GM18502 (cell line): ENCODE results near the gene PDCD2L.
A peak's percentile ranks its signal among the peaks of the same experiment; 100 is the strongest.
"Not testable (repeated sequence)": the region's sequence is repeated elsewhere in the genome, so short reads cannot be mapped to it uniquely, and the experiment has no call there.

Experiments used
- ATAC-seq: cut with Tn5 transposase; IDR thresholded peaks from one replicate; pipeline ENCODE4 v1.9.1; 2021; ENCODE audit warnings: mild to moderate bottlenecking; ENCODE audit not compliant: unreplicated experiment, poor library complexity

The PDCD2L gene

GRCh38 chr19:34409189-34410164 lies 5.3 kb downstream of the PDCD2L start:
- no peak for ATAC-seq

DNA sequence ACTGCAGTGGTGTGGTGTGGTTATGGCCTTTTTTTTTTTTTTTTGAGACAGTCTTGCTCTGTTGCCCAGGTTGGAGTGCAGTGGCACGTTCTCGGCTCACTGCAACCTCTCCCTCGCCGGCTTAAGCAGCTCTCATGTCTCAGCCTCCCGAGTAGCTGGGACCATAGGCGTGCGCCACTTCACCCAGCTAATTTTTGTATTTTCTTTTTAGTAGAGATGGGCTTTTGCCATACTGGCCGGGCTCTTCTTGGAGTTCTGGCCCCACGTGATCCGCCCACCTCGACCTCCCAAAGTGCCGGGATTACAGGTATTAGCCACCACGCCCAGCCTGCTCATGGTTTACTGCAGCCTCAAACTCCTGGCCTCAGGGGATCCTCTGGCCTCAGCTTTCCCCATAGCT lies 7.0 kb downstream of the PDCD2L start:
- ATAC-seq, result no peak

DNA sequence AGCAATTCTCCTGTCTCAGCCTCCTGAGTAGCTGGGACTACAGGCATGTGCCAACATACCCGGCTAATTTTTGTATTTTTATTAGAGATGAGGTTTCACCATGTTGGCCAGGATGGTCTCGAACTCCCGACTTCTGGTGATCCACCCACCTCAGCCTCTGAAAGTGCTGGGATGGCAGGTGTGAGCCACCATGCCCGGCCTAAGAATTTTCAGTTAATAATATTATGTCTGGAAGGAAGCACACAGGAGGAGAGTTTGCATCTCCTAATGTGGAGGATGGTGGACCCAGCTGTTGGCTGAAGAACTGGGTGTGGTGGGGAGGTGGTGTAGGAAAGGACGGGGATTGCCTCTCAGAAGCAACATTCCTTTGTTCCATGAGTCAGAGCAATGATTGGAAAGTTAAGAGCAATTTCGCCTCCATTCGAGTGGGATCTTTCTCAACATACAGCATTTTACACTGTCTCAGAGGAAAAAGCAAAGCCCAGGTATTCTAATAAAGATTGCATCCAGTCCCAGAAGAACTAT lies 11.9 kb downstream of the PDCD2L start:
- ATAC-seq, result no peak

GRCh38 chr19:34418300-34418699 lies 14.1 kb downstream of the PDCD2L start:
- no peak for ATAC-seq

- ATAC-seq, result no peak
These were observed 22.0 kb downstream of the PDCD2L start for GRCh38 chr19:34426096-34426661.

DNA sequence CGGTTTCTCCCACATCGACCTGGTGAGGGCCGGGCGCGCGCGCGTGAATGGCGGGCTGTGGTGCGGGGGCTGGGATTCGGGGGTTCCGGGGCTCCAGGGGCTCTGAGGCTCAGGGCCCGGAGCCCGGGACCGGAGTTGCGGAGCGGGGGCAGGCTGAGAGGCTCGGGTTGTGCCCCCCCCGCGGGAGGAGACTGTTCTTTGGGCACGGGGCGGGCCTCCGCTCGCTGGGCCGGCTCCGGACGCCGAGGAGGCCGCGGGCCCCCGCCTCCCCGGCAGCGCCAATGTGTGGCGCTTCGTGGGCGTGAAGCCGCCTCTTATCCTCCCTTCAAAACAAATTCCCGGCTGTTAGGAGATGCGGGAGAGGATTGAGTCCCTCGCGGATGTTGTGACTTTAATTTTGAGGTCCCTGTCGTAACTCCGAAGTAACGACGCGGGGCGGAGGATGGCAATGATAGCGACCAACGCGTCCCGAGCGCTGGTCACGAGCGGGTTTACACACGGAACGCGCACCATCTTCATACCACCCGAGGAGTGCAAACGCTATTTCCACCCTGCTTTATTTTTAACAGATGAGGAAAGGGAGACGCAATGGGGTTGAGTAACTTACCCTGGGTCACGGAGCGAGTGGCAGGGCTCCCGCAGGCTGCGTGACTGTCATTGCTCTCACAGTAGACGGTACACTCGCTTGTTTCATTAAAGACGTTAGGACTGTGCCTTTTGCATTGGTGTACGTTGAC lies 24.5 kb downstream of the PDCD2L start:
- peak; percentile 45 for ATAC-seq

GRCh38 chr19:34429553-34429952 lies 25.4 kb downstream of the PDCD2L start:
- ATAC-seq, result no peak

- peak; percentile 54 for ATAC-seq
These were observed 26.8 kb downstream of the PDCD2L start for GRCh38 chr19:34430738-34431625.

DNA sequence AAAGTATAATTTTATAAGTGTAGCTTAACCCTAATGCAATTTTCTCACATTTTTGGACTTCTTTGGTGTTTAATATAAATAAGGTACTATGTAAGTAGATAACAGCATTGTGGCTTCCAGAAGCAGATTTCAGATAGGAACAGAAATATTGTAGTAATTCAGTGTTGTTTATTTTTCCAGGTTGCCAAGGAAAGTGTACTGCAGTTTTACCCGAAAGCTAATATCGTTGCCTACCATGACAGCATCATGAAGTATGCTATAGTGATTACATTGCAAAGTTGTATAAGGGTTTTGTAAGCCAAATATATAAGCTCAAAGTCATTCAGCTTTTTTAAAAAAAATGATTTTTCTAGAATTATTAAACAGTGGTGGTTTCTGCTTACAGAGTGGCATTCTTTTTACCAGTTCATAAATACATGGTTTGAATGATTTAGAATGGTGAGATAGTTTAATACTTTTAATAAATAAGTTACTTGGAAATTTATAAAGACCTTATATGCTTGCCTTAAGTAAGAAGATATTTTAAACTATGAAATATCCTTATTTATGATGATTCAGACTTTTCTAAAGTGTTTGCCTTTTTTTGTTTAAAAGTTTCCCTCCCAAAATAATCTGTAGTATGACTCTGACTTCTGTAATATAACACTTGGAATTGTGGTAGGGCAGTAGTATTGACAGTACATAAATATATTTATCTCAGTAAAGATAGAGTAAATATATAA lies 27.6 kb downstream of the PDCD2L start:
- no peak for ATAC-seq

- ATAC-seq, result no peak
These were observed 28.6 kb downstream of the PDCD2L start for GRCh38 chr19:34432797-34433196.

- no peak for ATAC-seq
These were observed 32.5 kb downstream of the PDCD2L start for GRCh38 chr19:34436716-34437115.

- no peak for ATAC-seq
These were observed 44.0 kb downstream of the PDCD2L start for GRCh38 chr19:34448191-34448590.

DNA sequence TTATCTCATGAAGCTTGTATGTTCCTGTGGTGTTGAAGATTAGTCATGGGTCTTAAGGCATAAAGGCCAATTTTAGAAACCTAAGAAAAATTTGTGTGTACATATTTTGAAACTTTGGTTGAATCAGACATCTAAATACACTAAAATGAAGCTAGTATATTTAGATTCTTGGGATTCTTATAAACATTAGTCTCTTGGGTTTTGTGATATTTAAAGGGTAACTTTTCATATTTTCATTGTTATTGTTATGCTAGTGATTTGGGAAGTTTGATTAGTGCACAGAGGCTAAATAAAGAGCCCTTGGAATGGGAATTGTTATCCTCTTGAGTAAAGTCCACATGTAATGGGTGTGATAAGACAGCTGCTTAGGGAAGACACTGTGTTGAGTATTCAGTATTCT lies 48.5 kb downstream of the PDCD2L start:
- no peak for ATAC-seq

GRCh38 chr19:34454091-34454490 lies 49.9 kb downstream of the PDCD2L start:
- ATAC-seq, result no peak

DNA sequence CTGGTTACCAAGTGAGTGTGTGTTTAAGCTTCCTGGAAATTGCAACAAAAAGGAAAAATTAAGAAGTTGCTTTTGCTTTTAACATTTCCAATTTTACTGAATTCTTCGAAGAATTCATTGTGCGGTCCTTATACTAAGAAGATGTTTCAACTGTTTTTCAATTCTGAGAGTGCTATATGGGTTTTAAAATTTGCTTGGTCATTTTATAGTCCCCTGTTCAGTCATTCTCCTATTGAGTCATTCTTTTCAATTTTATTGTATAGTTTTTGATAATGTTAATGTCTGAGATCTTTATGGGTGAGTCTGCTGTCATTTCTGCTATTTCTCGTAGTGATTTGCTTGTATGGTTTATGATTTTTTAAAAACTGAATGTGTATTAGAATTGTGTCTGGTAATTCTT lies 50.5 kb downstream of the PDCD2L start:
- ATAC-seq, result no peak

- not testable (repeated sequence) for ATAC-seq
These were observed 51.7 kb downstream of the PDCD2L start for GRCh38 chr19:34455783-34456480.

DNA sequence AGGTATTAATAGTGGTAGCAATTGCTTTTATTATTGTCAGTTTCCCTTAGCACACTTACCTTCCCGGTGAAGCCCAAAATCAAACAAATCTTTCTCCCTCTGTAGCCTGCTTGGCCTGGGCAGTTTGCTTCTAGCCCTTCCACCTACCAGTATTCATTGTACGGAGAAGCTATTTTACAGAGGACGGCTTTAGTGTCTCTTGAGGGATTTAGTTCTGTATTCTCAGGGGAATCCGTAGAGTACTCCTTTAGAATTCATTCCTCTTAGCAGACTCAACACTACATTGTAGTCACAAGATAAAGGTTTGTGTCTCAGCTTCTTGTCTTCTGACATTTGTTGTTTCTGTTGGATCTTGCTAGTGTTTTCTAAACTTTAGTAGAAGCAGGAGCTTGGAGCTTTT lies 53.2 kb downstream of the PDCD2L start:
- ATAC-seq, result no peak

- ATAC-seq, result no peak
These were observed 54.5 kb downstream of the PDCD2L start for GRCh38 chr19:34458677-34459076.

GRCh38 chr19:34459614-34460013 lies 55.4 kb downstream of the PDCD2L start:
- ATAC-seq, result no peak
